GM12892 (cell line): Measurements from ENCODE around the gene RAPGEFL1.

Experiments used
- POLR2A ChIP-seq: IDR thresholded peaks from 2 replicates; pipeline ENCODE4 v1.6.1; 2011; ENCODE audit warnings: low read depth, low read length, control low read depth
- POLR2AphosphoS5 ChIP-seq: IDR thresholded peaks from 2 replicates; pipeline ENCODE4 v1.6.1; 2011; ENCODE audit warnings: low read depth, low read length, control low read depth

- TF ChIP-seq POLR2A: no peak
- TF ChIP-seq POLR2AphosphoS5: no peak
Measured at GRCh38 chr17:40171750-40172149, 5.5 kb upstream of the RAPGEFL1 start.
